HG03354 (cell line): ENCODE data around the gene ANLN.

Experiments used
- ATAC-seq: cut with Tn5 transposase; IDR thresholded peaks from one replicate; pipeline ENCODE4 v1.9.1; 2021; ENCODE audit warnings: mild to moderate bottlenecking; ENCODE audit not compliant: unreplicated experiment, poor library complexity, severe bottlenecking

The ANLN gene

GRCh38 chr7:36406156-36406555 is 16.5 kb downstream of the ANLN start:
- no peak for ATAC-seq

GRCh38 chr7:36407636-36408550 is 18.2 kb downstream of the ANLN start:
- no peak for ATAC-seq

GRCh38 chr7:36408589-36408988 is 18.9 kb downstream of the ANLN start:
- ATAC-seq, result no peak

GRCh38 chr7:36409180-36409579 is 19.5 kb downstream of the ANLN start:
- no peak for ATAC-seq

GRCh38 chr7:36415144-36415543 is 25.5 kb downstream of the ANLN start:
- ATAC-seq, result no peak

- no peak for ATAC-seq
Observed at GRCh38 chr7:36416251-36416650, 26.6 kb downstream of the ANLN start.

GRCh38 chr7:36420307-36420706 is 30.6 kb downstream of the ANLN start:
- ATAC-seq, result no peak

- ATAC-seq, result no peak
Observed at GRCh38 chr7:36422072-36422471, 32.4 kb downstream of the ANLN start.

GRCh38 chr7:36423633-36424032 is 34.0 kb downstream of the ANLN start:
- no peak for ATAC-seq

- ATAC-seq, result no peak
Observed at GRCh38 chr7:36430186-36430585, 40.5 kb downstream of the ANLN start.

GRCh38 chr7:36430881-36431280 is 41.2 kb downstream of the ANLN start:
- ATAC-seq, result no peak

GRCh38 chr7:36438211-36438610 is 48.5 kb downstream of the ANLN start:
- ATAC-seq, result no peak

GRCh38 chr7:36439624-36440023 is 50.0 kb downstream of the ANLN start:
- ATAC-seq, result no peak

GRCh38 chr7:36440880-36441279 is 51.2 kb downstream of the ANLN start:
- no peak for ATAC-seq

- ATAC-seq, result no peak
Observed at GRCh38 chr7:36441344-36442022, 51.8 kb downstream of the ANLN start.

GRCh38 chr7:36448781-36449379 is 59.2 kb downstream of the ANLN start:
- no peak for ATAC-seq

- no peak for ATAC-seq
Observed at GRCh38 chr7:36449685-36450084, 60.0 kb downstream of the ANLN start.

- ATAC-seq, result no peak
Observed at GRCh38 chr7:36453769-36454168, 64.1 kb downstream of the ANLN start.

- no peak for ATAC-seq
Observed at GRCh38 chr7:36455646-36456045, 66.0 kb downstream of the ANLN start.

GRCh38 chr7:36456138-36456537 is 66.5 kb downstream of the ANLN start:
- ATAC-seq, result no peak

GRCh38 chr7:36456548-36456947 is 66.9 kb downstream of the ANLN start:
- no peak for ATAC-seq
